OCI-LY7 (cell line): Measurements from ENCODE around the gene CFP.

ENCODE experiments used
- CTCF ChIP-seq: fragments of 200-600 bp; sonication (generic); conservative IDR thresholded peaks from 2 replicates; pipeline ENCODE4 v1.5.1; 2014; ENCODE audit warnings: mild to moderate bottlenecking, antibody characterized with exemption, low read length, moderate library complexity, mixed read lengths
- EZH2phosphoT487 ChIP-seq: fragments of 200-600 bp; sonication (generic); IDR thresholded peaks from 2 replicates; pipeline ENCODE4 v1.6.1; 2018; ENCODE audit warnings: low read depth, borderline replicate concordance, mild to moderate bottlenecking, mixed run types, antibody characterized with exemption, low read length, moderate library complexity, mixed read lengths

GRCh38 chrX:47618923-47619485 is 10.7 kb downstream of the CFP start:
- no peak for TF ChIP-seq CTCF
- no peak for TF ChIP-seq EZH2phosphoT487
